Lower leg skin (tissue), 4 donors: Measurements from ENCODE around the gene IPP. TPM values are rescaled to one million over a fixed set of nuclear protein-coding genes. Genes with fewer than 3 reads are reported as not detected.

Experiments
- DNase-seq, 2 donors: peaks; one replicate each; pipeline ENCODE4 v3.0.0-alpha.2; 2019; ENCODE audit warnings: low spot score in 2 of 2
- H3K4me3 ChIP-seq: fragments of 200-600 bp; sonication (generic); 2 replicates; pipeline ENCODE4 v1.5.1; 2017; ENCODE audit warnings: mild to moderate bottlenecking, low read depth; ENCODE audit not compliant: poor library complexity, severe bottlenecking
- POLR2A ChIP-seq, 2 donors: fragments of 450-650 bp; IDR thresholded peaks; one replicate each; pipeline ENCODE4 v1.6.1; 2016 to 2017; ENCODE audit warnings: antibody characterized with exemption in 2 of 2, mild to moderate bottlenecking in 1 of 2, moderate library complexity in 1 of 2
- WGBS, 2 donors: methylation state at CpG; one replicate each; pipeline ENCODE4 v1.1.5; 2018; 5-methylcytosine and 5-hydroxymethylcytosine counted together
- intact Hi-C: fragments of 100-400 bp; cut with DNase I; formaldehyde crosslinking; loops from one replicate; pipeline ENCODE4 v1.15.0; 2023; ENCODE audit warnings: low total_unique reads
- total RNA-seq, 4 donors: library from RNA; depleted of rRNA; stranded (reverse); fragments of >200 nt; gene quantifications; one replicate each; pipeline ENCODE4 v1.1.0, GENCODE V29; 2016
- TF ChIP-seq, protein P1 (sequence below), 3 donors: fragments of 450-650 bp; IDR thresholded peaks; one replicate each; pipeline ENCODE4 v1.5.1; 2016; ENCODE audit warnings: antibody characterized with exemption in 3 of 3, mild to moderate bottlenecking in 3 of 3, moderate library complexity in 2 of 3

The IPP gene
- total RNA-seq, 4 donors from 2014 or later = 6.1 to 11.7 (median 9.9) TPM

DNA sequence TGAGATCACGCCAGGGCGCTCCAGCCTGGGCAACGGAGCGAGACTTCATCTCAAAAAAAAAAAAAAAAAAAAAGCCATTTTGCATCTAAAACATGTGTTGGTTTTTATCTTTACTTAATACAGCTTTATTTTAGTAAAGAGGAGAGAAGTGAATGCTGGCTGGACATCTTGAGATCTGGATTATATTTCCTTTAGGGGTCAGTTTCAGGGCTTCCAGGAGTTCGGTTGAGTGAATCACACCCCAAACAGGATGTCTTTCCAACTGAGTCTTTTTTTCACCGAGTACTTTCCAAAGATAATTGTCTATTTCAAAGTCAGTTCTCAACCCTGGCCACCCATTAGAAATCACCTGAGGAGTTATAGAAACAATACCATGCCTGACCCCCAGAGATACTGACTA, 16.6 kb upstream of the IPP start:
- 51 to 55% methylated on average over 6 of the region's 6 CpGs for WGBS, 2 donors
- no peak overlapping the region for H3K4me3 ChIP-seq
- intact Hi-C loops = no loop called here
- TF ChIP-seq, protein P1, sequence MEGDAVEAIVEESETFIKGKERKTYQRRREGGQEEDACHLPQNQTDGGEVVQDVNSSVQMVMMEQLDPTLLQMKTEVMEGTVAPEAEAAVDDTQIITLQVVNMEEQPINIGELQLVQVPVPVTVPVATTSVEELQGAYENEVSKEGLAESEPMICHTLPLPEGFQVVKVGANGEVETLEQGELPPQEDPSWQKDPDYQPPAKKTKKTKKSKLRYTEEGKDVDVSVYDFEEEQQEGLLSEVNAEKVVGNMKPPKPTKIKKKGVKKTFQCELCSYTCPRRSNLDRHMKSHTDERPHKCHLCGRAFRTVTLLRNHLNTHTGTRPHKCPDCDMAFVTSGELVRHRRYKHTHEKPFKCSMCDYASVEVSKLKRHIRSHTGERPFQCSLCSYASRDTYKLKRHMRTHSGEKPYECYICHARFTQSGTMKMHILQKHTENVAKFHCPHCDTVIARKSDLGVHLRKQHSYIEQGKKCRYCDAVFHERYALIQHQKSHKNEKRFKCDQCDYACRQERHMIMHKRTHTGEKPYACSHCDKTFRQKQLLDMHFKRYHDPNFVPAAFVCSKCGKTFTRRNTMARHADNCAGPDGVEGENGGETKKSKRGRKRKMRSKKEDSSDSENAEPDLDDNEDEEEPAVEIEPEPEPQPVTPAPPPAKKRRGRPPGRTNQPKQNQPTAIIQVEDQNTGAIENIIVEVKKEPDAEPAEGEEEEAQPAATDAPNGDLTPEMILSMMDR (IDR thresholded peaks at IDR 0.05) = no peak
- no peak for TF ChIP-seq POLR2A (IDR thresholded peaks at IDR 0.05)
- no peak for DNase-seq

DNA sequence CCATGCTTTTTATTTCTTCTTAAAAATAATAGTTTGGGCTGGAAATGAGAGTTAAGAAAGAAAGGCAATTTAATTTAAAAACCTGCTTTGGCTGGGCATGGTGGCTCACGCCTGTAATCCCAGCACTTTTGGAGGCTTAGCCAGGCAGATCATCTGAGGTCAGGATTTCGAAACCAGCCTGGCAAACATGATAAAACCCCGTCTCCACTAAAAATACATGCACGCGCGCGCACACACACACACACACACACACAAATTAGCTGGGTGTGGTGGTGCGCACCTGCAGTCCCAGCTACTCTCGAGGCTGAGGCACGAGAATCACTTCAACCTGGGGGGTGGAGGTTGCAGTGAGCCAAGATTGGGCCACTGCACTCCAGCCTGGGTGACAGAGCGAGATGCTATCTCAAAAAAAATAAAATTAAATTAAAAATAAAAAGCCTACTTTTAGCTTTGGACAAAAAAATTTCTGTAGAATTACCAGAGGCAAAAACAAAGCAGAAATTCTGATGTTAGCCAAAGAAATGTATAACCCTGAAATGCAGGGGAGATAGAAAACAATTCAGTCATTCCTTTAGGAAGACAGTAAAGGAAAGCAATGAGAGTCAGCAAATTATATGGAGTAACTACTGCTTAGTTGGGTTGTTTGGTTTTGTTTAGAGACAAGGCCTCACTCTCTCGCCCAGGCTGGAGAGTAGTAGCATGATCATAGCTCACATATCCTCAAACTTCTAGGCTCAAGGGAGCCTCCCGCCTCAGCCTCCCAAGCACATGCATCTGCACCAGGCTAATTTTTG, 15.7 kb upstream of the IPP start:
- peak in 1 of 2 donors; percentile 42 for DNase-seq
- 60 to 69% methylated on average over 13 of the region's 13 CpGs for WGBS, 2 donors
- intact Hi-C loops = no loop called here
- TF ChIP-seq POLR2A (IDR thresholded peaks at IDR 0.05) = no peak
- TF ChIP-seq, protein P1 (IDR thresholded peaks at IDR 0.05) = no peak
- H3K4me3 ChIP-seq = no peak overlapping the region

DNA sequence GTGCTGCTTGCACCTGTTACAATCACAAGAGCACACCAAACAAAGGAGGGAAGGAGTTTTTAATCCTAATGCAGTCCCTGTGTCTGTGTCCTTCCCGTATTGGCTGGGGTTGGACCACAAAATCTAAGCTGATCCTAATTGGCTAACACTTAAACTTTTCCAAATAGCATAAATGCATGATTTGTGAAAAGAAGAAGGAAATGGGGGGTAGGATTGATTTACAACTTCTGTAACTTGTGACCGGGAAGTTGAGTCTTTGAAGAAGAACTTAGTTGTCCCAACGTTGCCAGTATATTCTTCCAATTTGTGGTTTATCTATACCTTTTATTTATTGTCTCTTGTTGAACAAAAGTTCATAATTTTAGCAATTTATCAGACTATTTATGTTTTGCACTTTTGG, 11.8 kb upstream of the IPP start:
- intact Hi-C loops = no loop called here
- DNase-seq = no peak
- TF ChIP-seq, protein P1 (IDR thresholded peaks at IDR 0.05) = no peak
- H3K4me3 ChIP-seq = no peak overlapping the region
- WGBS, 2 donors = 48% methylated on average over 3 of the region's 3 CpGs

DNA sequence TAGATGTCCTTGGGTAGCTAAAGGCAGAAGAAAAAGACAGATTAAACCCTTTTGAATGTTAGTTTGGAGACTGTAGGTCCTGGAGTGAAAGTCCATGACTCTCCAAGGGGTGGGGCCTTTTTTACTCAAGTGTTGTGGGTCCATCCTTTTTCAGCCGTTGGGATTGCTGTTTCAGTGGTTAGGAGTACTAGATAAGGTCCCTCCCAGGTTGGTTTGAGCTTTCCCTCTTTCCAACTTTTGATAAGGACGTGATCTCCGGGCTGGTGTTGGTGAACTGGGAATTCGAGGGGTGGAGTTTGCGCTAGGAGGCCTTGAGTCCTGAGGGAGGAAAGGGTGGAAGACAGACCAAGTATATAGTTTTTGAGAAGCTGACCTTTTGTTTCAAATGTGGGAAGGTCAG, 5.2 kb upstream of the IPP start:
- TF ChIP-seq POLR2A (IDR thresholded peaks at IDR 0.05) = no peak
- TF ChIP-seq, protein P1 (IDR thresholded peaks at IDR 0.05) = no peak
- H3K4me3 ChIP-seq = no peak overlapping the region
- intact Hi-C loops = no loop called here
- WGBS, 2 donors = 83 to 92% methylated on average over 5 of the region's 5 CpGs
- DNase-seq = peak in 1 of 2 donors; percentile 36

DNA sequence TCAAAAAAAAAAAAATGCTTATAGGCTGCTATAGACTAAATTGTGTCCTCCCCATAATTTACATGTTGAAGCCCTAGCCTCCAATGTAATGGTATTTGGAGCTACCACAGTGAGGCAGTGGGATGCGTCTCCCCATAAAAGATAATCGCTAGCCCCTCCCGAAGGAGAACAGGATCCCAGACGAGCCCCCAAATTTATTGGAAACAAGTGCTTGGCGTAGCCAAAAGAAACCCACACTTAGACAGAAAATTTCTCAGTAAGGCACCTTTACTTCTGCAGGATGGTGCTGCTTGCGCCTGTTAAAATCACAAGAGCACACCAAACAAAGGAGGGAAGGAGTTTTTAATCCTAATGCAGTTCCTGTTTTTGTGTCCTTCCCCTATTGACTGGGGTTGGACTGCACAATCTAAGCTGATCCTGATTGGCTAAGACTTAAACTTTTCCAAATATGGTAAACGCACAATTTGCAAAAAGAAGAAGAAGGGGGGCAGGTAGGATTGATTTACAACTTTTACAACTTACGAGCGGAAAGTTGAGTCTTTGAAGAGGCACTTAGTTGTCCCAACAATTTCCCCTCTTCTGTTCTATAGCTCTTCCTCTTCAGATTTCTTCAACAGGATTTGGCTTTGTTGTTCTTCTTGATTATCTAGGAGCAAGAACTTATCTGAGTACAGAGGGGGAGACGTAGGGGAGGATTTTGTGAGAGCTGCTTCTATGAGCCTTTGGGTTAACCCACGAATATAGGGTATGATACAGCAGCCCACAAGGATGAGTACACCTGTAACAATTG, 3.0 kb upstream of the IPP start:
- no peak overlapping the region for H3K4me3 ChIP-seq
- TF ChIP-seq POLR2A (IDR thresholded peaks at IDR 0.05) = no peak
- TF ChIP-seq, protein P1 (IDR thresholded peaks at IDR 0.05) = no peak
- 88 to 95% methylated on average over 11 of the region's 11 CpGs for WGBS, 2 donors
- intact Hi-C loops = no loop called here
- DNase-seq = no peak
